Mammary epithelial cell (primary cell): ENCODE data around the gene RPS21.

ENCODE experiments used
- EZH2 ChIP-seq: IDR thresholded peaks from 2 replicates; pipeline ENCODE4 v1.6.1; 2012; ENCODE audit warnings: low read length, inconsistent platforms, borderline replicate concordance
- TF ChIP-seq, protein P1 (sequence below), 2 donors: IDR thresholded peaks in 1 of 2; conservative IDR thresholded peaks in 1 of 2; 2 replicates each; pipeline ENCODE4 v1.5.1; 2011 to 2012; ENCODE audit warnings: inconsistent platforms in 2 of 2, low read length in 2 of 2, mild to moderate bottlenecking in 2 of 2, control low read depth in 1 of 2, low read depth in 1 of 2; ENCODE audit not compliant: insufficient read depth in 1 of 2; ENCODE audit errors: extremely low read depth in 1 of 2

DNA sequence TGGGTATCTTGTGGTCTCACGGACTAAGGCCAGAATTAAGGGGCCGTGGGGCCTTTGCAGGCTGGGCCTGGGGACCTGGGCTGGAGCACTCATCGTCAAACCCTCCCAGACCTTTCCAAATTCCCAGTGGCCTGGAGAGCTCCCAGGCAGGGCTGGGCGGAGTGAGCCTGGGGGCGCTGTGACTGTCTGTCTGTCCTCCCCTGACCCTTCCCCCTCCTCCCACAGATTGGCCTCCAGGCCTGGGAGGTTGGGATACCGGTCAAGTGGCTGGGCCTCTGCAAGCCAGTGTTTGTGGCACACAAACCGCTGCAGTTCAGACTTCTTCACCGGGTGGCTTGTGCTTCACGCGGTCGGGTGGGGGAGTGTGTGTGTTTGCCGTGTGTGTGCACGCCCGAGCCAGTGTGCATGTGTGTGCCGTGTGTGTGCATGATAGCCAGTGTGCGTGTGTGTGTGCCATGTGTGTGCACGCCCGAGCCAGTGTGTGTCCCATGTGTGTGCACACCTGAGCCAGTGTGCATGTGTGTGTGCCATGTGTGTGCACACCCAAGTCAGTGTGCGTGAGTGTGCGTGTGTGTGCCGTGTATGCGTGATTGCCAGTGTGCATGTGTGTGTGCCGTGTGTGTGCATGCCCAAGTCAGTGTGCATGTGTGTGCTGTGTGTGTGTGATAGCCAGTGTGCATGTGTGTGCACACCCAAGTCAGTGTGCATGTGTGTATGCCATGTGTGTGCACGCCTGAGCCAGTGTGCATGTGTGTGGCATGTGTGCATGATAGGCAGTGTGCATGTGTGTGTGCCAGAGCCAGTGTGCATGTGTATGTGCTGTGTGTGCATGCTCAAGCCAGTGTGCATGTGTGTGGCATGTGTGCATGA, 34.2 kb downstream of the RPS21 start:
- TF ChIP-seq, protein P1, sequence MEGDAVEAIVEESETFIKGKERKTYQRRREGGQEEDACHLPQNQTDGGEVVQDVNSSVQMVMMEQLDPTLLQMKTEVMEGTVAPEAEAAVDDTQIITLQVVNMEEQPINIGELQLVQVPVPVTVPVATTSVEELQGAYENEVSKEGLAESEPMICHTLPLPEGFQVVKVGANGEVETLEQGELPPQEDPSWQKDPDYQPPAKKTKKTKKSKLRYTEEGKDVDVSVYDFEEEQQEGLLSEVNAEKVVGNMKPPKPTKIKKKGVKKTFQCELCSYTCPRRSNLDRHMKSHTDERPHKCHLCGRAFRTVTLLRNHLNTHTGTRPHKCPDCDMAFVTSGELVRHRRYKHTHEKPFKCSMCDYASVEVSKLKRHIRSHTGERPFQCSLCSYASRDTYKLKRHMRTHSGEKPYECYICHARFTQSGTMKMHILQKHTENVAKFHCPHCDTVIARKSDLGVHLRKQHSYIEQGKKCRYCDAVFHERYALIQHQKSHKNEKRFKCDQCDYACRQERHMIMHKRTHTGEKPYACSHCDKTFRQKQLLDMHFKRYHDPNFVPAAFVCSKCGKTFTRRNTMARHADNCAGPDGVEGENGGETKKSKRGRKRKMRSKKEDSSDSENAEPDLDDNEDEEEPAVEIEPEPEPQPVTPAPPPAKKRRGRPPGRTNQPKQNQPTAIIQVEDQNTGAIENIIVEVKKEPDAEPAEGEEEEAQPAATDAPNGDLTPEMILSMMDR (conservative IDR thresholded peaks at IDR 0.05 in 1 of 2, IDR thresholded peaks at IDR 0.05 in 1 of 2; ENCODE audit: extremely low read depth in 1 of 2, insufficient read depth in 1 of 2, low read depth in 1 of 2, low read length in 2 of 2): no peak
- no peak for TF ChIP-seq EZH2
